Osteocyte (in vitro differentiated cells): ENCODE data around the gene PDGFRB. TPM values are rescaled to one million over a fixed set of nuclear protein-coding genes. Genes with fewer than 3 reads are reported as not detected.
A peak's percentile ranks its signal among the peaks of the same experiment; 100 is the strongest.

Experiments used
- DNase-seq: peaks from one replicate; pipeline ENCODE4 v3.0.0; 2021; ENCODE audit warnings: mixed read lengths; ENCODE audit not compliant: unreplicated experiment; ENCODE audit errors: extremely low spot score
- H3K27ac Mint-ChIP-seq: one replicate; pipeline ENCODE4 v1.8.0; 2021; ENCODE audit warnings: mild to moderate bottlenecking, mixed read lengths; ENCODE audit not compliant: unreplicated experiment
- H3K27me3 Mint-ChIP-seq: one replicate; pipeline ENCODE4 v1.8.0; 2021; ENCODE audit warnings: mixed read lengths; ENCODE audit not compliant: unreplicated experiment
- H3K36me3 Mint-ChIP-seq: one replicate; pipeline ENCODE4 v1.8.0; 2021; ENCODE audit warnings: mixed read lengths; ENCODE audit not compliant: unreplicated experiment
- H3K4me1 Mint-ChIP-seq: one replicate; pipeline ENCODE4 v1.8.0; 2021; ENCODE audit warnings: mixed read lengths; ENCODE audit not compliant: unreplicated experiment
- H3K4me3 Mint-ChIP-seq: one replicate; pipeline ENCODE4 v1.8.0; 2021; ENCODE audit warnings: mild to moderate bottlenecking, moderate library complexity, mixed read lengths; ENCODE audit not compliant: unreplicated experiment
- H3K9me3 Mint-ChIP-seq: one replicate; pipeline ENCODE4 v1.8.0; 2021; ENCODE audit warnings: mixed read lengths; ENCODE audit not compliant: unreplicated experiment
- total RNA-seq: library from RNA; stranded (reverse); gene quantifications from 2 replicates; pipeline ENCODE4 v1.2.1, GENCODE V29; 2021
- TF ChIP-seq, protein P1 (sequence below): fragments of 200-600 bp; sonication (generic); IDR thresholded peaks from 2 replicates; pipeline ENCODE4 v1.5.0; 2021; ENCODE audit warnings: antibody characterized with exemption, mild to moderate bottlenecking, moderate library complexity

The PDGFRB gene
- total RNA-seq, 1 donor from 2014 or later: 1,093 TPM

DNA sequence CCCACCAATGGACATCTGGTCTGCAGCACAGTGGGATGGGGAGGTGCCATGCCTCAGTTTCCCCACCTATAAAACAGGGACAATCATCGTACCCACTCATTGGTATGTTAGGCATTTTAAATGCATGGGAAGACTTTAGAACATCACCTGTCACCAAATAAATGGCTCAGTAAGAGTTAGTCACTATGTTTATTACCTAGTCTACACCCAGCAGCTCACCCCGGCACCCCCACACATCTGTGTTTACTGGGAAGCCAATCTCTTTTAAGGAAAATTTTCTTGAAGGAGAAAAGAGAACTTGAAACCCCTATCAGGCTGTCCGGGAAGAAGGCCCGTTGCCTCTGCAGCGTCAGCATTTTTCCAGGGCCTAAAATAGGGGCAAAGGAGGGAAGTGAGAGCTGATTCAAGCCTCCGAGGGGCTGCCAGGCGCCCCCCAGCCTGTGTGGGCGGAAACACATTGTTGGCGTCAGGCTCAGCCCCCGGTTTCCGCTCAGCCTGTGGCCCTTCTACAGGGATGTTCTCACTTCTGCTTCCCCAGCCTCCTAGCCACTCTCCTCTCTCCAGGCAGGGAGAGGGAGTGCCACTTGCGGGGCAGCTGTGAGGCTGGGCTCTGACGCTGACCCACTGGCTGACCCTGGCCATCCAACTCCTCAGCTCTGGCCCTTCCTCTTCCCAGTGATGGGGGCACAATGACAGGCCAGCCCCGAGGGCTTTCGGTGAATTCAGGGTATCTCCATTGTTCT, 73.9 kb downstream of the PDGFRB start:
- H3K4me1 Mint-ChIP-seq: peaks cover 8% of the 10 kb centered on the region
- no peaks in the 10 kb centered on the region for H3K27me3 Mint-ChIP-seq
- no peaks in the 10 kb centered on the region for H3K9me3 Mint-ChIP-seq
- TF ChIP-seq, protein P1, sequence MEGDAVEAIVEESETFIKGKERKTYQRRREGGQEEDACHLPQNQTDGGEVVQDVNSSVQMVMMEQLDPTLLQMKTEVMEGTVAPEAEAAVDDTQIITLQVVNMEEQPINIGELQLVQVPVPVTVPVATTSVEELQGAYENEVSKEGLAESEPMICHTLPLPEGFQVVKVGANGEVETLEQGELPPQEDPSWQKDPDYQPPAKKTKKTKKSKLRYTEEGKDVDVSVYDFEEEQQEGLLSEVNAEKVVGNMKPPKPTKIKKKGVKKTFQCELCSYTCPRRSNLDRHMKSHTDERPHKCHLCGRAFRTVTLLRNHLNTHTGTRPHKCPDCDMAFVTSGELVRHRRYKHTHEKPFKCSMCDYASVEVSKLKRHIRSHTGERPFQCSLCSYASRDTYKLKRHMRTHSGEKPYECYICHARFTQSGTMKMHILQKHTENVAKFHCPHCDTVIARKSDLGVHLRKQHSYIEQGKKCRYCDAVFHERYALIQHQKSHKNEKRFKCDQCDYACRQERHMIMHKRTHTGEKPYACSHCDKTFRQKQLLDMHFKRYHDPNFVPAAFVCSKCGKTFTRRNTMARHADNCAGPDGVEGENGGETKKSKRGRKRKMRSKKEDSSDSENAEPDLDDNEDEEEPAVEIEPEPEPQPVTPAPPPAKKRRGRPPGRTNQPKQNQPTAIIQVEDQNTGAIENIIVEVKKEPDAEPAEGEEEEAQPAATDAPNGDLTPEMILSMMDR: no peak
- H3K36me3 Mint-ChIP-seq: no peaks in the 10 kb centered on the region
- no peak overlapping the region for H3K27ac Mint-ChIP-seq
- DNase-seq: peak; percentile 78
- no peak overlapping the region for H3K4me3 Mint-ChIP-seq

DNA sequence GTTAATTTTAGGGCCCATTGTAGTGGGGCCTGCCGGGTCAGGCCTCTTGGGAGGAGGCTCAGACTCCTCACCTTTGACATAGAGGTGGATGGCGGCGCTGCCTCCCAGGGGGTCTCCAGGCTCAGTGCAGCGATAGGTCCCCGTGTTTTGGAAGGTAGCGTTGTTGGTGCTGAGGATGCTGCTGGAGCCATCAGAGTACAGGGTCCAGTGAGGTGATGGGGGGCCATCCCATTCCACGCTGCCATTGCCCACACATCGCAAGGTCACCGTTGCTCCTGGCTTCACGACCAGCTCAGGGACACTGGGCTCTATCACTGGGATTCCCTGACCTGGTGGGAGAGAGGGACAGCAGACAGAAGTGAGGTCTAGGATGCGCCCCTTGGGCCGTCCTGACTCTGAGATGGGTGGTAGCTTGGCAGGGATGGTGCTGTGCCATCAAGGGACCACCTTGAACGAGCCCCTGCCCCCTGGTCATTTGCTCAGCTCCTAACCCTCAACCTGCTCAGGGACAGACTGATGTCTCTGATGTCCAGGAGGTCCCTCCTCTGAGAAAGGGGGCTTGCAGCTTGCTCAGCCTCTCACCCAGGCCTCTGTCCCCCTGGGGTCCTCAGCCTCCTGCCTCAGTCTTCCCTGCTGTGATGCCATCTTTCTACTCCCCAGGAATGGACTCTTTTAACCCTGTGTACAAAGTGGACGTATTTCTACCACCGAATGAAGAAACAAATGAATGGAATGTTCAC, 74.8 kb downstream of the PDGFRB start:
- Mint-ChIP-seq H3K4me1 (peaks cover 8% of the 10 kb centered on the region), H3K36me3 (no peaks in the 10 kb centered on the region), H3K4me3 (no peak overlapping the region), H3K27me3 (no peaks in the 10 kb centered on the region), H3K9me3 (no peaks in the 10 kb centered on the region), H3K27ac (no peak overlapping the region)
- TF ChIP-seq, protein P1: no peak
- peak; percentile 76 for DNase-seq

DNA sequence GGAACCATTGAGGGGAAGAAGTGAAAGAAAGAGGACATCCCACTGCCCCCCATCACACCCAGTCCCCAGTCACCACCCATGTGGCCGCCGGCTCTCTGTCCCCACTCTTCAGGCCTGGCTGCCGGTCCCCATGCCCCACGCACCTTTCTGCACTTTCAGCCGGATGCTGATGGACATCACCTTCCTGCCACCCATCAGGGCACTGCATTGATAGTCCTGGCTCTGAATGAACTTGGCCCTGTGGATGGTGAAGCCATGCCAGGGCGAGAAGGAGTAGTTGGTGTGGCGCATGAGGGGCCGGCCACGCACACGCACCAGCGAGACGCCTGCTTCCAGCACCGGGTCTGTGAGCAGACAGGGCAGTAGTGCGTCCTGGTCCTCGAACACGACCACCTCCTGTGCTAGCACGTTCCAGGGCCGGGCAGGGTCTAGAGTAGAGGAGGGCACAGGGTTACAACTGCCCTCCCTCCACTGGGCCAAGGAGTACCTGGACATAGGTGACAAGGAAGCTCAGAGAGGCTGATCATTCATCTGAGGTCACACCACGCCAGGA, 75.7 kb downstream of the PDGFRB start:
- H3K4me1 Mint-ChIP-seq: peaks cover 8% of the 10 kb centered on the region
- TF ChIP-seq, protein P1: no peak
- H3K9me3 Mint-ChIP-seq: no peaks in the 10 kb centered on the region
- H3K36me3 Mint-ChIP-seq: no peaks in the 10 kb centered on the region
- H3K4me3 Mint-ChIP-seq: no peak overlapping the region
- DNase-seq: peak; percentile 81
- no peaks in the 10 kb centered on the region for H3K27me3 Mint-ChIP-seq
- no peak overlapping the region for H3K27ac Mint-ChIP-seq

DNA sequence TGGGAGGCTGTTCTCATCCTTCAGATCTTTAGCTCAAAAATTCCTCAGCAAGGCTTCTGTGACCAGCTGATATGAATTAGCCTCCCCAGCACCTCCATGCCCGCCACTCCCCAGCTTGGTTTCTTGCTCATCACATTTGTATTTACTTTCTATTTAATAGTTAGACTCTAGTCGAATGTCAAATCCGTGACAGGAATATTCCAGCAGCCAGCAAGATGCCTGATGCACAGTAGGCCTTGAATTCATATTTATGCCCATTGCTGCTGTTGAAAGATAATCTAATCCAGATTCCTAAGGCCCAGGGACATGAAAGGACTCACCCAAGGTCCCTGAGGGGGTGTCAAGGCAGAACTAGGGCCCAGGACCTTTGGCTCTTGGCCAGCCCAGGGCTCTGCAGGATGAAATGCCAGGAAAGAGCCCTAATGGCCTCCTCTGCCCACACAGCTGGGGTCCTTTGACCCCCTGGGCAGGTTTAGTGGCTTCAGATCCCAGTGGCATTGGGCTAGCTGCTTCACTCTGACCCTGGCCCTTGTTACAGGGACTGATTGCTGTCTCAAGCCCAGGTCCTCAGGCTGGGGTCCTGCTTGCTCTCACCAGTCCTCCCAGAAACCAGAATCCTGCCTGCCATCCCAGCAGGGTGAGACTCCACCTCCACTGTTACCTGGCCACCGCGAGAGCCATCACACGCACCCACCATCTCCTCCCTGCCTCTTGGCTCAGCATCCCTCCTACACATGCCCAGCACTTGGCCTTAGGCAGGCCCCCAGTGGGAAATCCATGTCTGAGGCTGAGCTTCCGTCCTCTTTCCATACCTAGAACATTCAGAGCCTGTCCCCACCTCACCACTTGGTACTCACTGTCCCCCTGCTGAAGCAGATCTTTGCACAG, 76.6 kb downstream of the PDGFRB start:
- Mint-ChIP-seq H3K27ac (no peak overlapping the region), H3K36me3 (no peaks in the 10 kb centered on the region), H3K4me3 (no peak overlapping the region), H3K4me1 (peaks cover 8% of the 10 kb centered on the region), H3K9me3 (no peaks in the 10 kb centered on the region), H3K27me3 (no peaks in the 10 kb centered on the region)
- TF ChIP-seq, protein P1: no peak
- peak; percentile 65 for DNase-seq
